Stimulated activated CD4-positive, alpha-beta T cell treated with anti-CD3 and anti-CD28 coated beads, Interleukin-2, amount 100 ng/mL, for 48 hours (primary cell): ENCODE results near the gene SPEG.

Experiments used
- DNase-seq, 2 donors: peaks; one replicate each; pipeline ENCODE4 v3.0.0-alpha.2; 2020

The SPEG gene

DNA sequence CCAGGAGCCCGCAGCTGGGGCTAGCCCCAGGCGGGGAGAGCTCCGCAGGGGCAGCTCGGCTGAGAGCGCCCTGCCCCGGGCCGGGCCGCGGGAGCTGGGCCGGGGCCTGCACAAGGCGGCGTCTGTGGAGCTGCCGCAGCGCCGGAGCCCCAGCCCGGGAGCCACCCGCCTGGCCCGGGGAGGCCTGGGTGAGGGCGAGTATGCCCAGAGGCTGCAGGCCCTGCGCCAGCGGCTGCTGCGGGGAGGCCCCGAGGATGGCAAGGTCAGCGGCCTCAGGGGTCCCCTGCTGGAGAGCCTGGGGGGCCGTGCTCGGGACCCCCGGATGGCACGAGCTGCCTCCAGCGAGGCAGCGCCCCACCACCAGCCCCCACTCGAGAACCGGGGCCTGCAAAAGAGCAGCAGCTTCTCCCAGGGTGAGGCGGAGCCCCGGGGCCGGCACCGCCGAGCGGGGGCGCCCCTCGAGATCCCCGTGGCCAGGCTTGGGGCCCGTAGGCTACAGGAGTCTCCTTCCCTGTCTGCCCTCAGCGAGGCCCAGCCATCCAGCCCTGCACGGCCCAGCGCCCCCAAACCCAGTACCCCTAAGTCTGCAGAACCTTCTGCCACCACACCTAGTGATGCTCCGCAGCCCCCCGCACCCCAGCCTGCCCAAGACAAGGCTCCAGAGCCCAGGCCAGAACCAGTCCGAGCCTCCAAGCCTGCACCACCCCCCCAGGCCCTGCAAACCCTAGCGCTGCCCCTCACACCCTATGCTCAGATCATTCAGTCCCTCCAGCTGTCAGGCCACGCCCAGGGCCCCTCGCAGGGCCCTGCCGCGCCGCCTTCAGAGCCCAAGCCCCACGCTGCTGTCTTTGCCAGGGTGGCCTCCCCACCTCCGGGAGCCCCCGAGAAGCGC lies 49.1 kb downstream of the SPEG start:
- DNase-seq: no peak

DNA sequence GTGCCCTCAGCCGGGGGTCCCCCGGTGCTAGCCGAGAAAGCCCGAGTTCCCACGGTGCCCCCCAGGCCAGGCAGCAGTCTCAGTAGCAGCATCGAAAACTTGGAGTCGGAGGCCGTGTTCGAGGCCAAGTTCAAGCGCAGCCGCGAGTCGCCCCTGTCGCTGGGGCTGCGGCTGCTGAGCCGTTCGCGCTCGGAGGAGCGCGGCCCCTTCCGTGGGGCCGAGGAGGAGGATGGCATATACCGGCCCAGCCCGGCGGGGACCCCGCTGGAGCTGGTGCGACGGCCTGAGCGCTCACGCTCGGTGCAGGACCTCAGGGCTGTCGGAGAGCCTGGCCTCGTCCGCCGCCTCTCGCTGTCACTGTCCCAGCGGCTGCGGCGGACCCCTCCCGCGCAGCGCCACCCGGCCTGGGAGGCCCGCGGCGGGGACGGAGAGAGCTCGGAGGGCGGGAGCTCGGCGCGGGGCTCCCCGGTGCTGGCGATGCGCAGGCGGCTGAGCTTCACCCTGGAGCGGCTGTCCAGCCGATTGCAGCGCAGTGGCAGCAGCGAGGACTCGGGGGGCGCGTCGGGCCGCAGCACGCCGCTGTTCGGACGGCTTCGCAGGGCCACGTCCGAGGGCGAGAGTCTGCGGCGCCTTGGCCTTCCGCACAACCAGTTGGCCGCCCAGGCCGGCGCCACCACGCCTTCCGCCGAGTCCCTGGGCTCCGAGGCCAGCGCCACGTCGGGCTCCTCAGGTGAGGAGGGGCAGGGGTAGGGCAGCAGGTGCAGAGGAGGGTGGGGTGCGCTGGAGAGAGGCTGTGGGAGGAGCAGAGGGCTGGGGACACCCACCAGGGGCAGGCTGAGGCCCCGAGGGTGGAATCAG lies 49.9 kb downstream of the SPEG start:
- DNase-seq: no peak

DNA sequence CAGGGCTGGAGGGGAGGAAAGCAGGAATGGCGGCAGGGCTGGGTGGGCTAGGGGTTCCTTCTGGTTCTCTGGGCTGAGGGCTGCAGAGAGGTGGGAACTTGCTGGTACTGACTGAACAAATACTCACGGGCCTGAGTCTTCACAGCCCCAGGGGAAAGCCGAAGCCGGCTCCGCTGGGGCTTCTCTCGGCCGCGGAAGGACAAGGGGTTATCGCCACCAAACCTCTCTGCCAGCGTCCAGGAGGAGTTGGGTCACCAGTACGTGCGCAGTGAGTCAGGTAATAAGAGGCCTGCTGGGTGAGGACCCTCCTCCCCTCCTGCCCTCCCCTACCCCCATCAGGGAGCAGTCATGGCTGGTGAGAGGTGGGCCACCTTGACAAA lies 50.5 kb downstream of the SPEG start:
- no peak for DNase-seq

DNA sequence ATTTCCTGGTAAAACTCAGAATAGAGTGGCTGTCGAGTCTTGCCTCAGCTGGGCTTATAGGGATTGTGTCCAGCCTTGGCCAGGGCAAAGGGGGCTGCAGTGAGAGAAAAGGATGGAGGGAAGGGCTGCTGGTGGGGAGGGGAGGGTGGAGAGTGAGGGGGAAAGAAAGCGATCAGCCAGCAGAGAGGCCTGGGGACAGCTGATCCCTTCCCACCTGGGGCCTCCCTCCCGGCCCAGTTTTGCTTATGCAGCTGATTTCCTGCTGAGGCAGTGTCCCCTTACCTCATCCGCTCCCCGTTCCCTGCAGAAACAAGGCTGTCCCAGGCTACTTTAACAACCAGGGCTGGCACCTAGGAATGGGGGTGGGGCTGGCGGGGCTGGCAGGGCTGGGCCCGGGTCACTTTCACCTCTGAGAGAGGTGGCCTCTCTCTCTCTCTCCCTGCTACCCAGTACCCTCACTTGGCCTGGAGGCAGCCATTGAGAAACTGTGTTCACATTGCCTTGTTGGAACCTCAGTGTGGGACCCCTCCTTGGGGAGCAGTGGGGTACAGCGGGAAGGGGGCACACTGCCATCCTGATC lies 51.8 kb downstream of the SPEG start:
- DNase-seq: no peak

DNA sequence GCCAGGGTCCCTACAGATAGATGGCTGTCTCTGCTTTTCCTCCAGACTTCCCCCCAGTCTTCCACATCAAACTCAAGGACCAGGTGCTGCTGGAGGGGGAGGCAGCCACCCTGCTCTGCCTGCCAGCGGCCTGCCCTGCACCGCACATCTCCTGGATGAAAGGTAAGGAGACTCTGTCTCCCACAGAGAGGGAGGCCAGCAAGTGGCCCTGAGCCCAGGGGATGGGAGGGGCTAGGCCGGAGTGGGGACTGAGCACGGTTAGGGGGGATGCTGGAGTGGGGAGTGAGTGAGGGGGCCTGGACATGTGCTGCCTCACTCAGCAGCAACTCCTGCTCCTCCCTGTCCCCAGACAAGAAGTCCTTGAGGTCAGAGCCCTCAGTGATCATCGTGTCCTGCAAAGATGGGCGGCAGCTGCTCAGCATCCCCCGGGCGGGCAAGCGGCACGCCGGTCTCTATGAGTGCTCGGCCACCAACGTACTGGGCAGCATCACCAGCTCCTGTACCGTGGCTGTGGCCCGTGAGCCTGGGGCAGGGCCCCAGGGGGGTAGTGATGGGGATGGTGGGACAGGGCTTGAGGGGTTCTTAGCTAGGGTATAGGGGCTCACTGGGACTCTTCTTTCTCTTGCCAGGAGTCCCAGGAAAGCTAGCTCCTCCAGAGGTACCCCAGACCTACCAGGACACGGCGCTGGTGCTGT lies 53.7 kb downstream of the SPEG start:
- no peak for DNase-seq

DNA sequence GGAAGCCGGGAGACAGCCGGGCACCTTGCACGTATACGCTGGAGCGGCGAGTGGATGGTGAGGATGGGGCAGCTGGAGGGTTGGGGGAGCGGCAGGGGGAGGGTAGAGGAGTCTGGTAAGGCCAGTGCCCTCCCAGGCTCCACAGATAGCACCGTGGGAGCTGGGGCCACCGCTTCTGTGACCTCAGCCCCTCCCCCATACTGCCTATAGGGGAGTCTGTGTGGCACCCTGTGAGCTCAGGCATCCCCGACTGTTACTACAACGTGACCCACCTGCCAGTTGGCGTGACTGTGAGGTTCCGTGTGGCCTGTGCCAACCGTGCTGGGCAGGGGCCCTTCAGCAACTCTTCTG lies 54.2 kb downstream of the SPEG start:
- no peak for DNase-seq

DNA sequence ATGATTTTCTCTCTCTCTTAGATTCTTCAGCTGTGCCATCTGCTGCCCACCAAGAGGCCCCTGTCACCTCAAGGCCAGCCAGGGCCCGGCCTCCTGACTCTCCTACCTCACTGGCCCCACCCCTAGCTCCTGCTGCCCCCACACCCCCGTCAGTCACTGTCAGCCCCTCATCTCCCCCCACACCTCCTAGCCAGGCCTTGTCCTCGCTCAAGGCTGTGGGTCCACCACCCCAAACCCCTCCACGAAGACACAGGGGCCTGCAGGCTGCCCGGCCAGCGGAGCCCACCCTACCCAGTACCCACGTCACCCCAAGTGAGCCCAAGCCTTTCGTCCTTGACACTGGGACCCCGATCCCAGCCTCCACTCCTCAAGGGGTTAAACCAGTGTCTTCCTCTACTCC lies 54.7 kb downstream of the SPEG start:
- DNase-seq: no peak

DNA sequence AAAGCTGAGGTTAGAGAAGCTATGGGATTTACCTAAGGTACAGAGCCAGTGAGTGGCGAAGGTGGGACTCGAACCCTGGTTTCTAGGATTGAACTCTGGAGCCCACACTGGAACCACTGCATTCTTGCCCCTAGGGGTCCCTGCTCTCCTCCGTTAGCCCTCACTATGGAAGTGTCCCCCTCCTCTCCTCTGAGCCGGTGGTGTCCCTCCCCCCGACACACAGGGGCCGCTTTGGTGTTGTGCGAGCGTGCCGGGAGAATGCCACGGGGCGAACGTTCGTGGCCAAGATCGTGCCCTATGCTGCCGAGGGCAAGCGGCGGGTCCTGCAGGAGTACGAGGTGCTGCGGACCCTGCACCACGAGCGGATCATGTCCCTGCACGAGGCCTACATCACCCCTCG lies 55.5 kb downstream of the SPEG start:
- no peak for DNase-seq

DNA sequence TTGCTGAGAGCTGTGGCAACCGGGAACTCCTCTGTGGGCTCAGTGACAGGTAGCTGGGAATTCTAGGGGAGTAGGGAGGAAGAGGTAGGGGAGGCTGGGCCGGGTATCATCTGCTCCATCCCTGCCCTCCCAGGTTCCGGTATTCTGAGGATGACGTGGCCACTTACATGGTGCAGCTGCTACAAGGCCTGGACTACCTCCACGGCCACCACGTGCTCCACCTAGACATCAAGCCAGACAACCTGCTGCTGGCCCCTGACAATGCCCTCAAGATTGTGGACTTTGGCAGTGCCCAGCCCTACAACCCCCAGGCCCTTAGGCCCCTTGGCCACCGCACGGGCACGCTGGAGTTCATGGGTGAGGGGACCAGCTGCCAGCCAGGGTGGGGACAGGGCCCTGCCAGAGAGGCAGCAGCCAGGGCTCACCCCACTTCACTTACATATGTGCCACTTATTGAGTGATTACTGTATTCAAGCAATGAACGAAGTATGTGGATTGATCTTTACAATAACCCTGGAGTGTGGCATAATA lies 56.0 kb downstream of the SPEG start:
- no peak for DNase-seq

DNA sequence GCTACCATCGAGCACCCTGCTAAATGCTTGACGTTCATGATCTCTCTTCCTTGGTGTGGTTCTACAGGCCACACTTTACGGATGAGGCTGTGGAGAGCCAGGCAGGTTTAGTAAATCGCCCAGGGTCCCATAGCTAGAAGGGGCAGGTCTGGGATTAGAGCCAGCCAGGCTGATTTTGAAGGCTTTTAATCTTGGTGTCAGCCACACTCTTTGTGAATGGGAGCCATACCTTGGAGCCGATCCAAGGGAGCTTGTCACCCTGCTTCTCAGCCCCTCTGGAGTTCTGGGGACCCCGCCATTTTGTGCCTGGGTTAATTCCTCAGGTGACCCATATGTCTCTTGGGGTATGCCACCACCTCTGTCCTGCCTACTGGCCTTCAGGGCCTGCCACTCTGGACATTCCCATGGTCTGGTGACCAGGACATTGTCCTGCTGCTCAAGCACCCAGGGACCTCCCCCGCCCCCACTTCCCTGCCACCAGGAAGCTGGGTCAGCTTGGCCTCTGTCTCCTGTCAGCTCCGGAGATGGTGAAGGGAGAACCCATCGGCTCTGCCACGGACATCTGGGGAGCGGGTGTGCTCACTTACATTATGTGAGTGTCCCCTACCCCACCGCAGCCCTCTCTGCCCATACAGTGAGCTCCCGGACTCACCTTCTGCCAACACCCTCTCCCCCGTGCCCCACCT lies 56.8 kb downstream of the SPEG start:
- DNase-seq: no peak

DNA sequence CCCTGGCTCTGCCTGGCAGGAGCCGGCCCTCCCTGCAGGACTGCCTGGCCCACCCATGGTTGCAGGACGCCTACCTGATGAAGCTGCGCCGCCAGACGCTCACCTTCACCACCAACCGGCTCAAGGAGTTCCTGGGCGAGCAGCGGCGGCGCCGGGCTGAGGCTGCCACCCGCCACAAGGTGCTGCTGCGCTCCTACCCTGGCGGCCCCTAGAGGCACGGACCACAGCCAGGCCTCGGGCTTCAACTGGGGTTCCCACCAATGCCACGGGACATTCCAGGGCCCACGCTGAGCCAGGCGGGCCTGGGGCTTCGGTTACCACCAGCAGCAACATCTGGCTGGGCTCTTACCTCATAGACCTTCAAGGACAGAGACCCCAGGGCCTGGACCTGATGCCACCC lies 57.9 kb downstream of the SPEG start:
- no peak for DNase-seq

DNA sequence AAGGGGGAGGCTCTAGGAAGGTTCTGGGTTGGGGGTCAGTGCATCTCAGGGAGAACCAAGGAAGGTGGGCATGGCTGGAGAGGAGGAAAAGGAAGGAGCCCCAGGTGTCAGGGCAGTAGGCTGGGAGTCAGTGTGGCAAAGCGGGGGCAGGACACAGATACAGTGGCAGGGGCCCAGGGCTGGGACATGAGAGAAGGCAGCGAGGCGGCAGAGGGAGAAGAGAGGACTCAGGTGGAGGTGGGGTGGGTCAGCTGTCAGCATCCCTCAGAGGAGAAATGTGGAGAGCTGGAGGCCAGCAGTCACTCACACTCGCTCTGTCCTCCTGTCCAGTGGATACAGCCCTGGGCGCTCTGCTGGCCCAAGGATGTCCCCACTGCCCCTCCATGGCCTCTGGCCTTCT lies 58.4 kb downstream of the SPEG start:
- DNase-seq: no peak

DNA sequence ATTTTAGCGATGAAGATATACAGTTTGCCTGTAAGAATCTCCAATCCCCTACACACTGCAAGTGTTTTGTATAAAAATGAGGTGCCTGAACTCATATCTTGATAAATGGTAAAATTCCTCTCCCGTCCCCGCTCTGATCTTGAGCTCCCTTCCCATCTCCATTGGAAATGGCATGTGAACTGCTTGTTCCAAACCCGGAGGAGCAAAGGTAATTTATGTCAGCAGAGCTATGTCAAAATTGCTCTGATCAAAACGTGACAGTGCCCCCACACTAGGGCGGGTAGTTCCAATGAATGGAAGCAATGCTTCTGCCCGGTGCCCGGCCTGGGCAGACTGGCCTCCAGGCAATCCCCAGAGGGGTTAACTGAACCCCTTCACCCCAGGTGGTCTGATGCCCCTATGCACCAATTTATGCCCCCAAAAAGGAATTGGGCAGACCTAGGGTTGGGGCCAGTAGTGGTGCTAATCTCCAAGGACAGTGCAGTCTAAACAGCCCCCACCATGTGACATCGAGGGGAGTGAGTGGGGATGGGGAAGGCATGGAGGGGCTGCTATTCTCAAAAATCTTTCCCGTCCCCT lies 60.4 kb downstream of the SPEG start:
- no peak for DNase-seq

DNA sequence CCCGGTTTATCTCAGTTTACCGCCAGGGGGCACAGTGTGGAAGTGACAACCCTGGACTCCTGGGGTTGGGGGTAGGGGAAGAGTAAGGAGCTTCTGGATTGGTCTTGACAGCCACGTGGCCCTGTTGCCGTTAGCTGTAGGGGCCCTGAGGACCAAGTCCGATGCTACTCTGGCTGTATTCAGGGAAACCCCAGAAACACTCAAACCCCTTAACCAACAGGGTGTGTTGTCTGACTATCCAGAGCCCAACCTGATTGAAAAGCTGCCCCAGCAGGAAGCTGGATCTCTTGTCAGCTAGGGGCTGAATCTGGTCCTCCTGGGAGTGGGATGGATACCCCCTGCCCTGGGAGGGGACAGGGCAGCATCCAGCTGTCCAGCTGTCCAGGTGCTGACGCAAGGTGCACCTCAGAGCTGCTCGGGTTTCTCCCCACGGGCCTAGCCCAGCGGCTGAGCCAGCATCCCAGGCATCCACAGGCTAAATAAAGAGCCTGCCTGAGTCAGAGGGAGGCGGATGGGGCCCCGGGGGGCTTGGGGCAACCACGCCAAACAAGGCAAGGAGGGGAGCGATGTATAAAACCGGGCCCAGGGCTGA lies 61.0 kb downstream of the SPEG start:
- DNase-seq: peak; percentile 54 to 58

DNA sequence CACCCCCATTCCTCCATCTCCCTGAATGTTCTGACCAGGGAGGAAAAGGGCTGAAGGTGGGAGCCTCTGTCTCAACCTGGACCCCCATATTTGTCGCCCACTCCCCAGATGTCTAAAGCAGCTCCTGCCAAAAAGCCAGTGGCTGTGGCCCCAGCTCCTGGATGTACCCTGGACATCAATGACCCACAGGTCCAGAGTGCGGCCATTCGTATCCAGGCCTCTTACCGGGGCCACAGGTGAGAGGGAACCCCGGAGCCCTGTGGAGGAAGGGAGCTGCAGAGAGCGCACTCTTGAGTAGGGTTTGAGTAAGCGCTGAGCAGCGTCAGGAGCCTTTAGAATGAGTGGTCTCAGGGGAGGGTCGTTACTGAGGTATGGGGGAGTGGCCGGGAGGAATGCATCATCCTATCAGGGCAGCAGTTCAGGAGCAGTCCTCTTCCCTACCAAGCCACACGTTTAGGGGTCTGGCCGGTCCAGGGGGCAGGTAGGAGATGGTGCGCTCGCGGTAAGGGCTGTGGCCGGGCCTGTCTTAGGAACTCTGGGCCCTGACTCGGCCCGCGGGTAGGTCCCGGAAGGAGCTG lies 61.7 kb downstream of the SPEG start:
- DNase-seq: no peak

DNA sequence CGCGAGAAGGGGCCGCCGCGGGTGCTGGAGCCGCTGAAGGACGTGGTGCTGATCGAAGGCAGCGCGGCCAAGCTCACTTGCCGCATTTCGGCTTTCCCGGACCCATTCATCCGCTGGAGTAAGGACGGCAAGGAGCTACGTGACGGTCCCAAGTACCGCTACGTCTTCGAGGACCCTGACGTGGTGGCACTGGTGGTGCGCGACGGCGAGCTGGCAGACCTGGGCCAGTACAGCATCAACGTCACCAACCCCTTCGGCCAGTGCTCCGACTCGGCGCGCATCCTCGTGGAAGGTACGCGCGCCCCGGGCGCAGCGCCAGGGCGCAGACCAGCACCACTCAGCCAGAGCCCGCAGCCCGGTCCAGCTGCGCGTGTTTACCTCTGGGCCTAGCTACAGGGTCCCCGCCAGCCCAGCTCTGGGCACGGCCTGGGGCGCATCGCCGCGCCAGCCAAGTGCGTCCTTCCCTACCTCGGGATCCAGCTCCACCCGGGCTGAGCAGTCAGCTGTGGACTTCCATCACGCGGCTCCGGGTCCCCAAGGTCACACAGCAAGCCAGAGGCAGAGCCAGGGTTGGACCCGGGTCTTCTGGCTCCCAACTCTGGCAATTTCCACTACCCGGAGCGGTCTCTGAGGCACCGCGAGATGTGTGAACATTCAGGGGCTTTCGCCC lies 62.3 kb downstream of the SPEG start:
- DNase-seq: no peak

DNA sequence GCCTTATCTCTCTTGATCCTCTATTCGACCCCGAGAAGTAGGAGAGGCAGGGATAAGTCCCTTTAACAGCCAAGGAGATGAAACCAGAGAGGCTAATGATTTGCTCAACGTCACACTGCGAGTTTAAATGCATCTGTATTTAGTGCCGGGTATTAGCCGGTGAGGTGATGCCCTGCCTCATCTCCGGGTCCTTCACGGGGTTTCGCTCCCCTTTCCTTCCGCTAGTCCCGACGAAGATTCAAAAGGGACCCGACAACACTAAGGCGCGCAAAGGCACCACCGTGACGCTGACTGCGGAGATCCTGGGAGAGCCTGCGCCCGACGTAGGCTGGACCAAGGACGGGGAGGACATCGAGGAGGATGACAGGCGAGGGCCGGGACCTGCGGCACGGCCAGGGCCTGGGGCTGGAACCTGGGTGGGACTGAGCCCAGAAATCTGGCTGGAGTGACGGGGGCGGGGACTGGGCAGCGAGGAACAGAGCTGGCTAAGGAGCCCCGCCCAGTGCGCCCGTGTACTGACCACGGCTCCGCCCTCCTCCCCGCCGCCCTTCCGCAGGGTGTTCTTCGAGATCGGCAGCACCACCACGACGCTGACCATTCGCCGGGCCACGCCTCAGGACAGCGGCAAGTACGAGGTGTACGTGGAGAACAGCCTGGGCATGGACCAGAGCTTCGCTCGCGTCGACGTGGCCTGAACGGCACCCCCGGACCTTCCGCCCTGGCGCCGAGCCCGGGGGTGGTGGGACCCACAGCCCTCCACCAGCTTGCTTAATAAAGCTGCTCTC lies 63.0 kb downstream of the SPEG start:
- no peak for DNase-seq

DNA sequence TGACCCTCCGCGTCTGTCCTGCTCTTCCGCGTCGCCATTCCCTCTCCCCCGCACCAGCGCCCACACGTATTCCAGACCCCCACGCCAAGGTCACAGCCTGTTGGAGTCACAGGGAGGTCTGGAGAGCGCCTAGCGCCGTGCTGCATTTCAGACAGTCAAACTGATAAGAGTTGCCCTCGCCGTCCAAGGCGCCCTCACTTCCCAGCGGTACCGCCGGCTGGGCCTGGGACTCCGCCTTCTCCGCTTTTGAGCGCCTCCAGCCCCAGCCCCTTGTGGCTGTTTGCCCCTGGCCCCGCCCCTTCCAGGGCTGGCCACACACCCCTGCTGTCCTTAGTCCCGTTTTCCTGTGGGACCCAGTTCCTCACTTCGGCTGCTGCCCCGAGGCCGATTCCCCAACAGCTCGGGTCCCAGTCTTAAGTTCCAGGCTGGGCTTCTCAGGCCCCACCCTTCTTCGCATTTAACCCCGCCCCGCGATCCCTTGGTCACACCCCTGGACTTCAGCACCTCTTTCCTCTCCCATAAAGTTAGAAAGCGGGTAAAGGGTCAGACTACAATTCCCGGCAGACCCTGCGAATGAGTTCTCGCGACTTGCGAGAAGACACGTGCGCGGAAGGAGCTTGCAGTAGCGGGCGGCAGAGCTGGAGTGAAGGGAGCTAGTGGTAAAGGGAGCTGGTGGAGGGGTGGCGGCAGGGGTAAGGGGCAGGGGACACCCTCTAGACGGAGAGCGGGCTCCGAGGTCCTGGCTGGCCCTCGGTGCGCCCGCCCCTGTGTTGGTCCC lies 63.8 kb downstream of the SPEG start, which contains the start of gene GMPPA:
GMPPA (plus strand) TSS at position 612 of the 778 bp plus-strand sequence. CDS start 1,085 bp downstream, outside the sequence.
- DNase-seq: peak; percentile 86 to 89

DNA sequence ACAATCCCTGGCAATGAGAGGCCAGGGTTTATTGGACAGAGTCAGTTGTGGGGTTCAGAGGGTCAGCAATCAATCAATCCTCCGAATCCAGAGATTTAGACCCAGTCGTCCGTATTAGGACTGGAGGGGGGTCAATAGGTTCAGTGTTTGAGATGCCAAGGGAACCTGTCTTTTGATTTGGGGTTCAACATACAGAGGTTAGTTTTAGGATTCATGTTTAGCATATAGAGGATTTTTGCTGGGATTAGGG lies 64.3 kb downstream of the SPEG start:
- DNase-seq: no peak
